Left ventricle myocardium superior (tissue), 1 donor: ENCODE measurements around the gene TMEM212. TPM values are rescaled to one million over a fixed set of nuclear protein-coding genes. Genes with fewer than 3 reads are reported as not detected.
"Not testable (repeated sequence)": the region's sequence is repeated elsewhere in the genome, so short reads cannot be mapped to it uniquely, and the experiment has no call there.

Experiments used
- ATAC-seq: fragments of 200-7000 bp; cut with Tn5 transposase; one replicate; pipeline ENCODE4 v1.9.1; 2020; ENCODE audit warnings: mild to moderate bottlenecking, moderate library complexity
- DNase-seq: peaks from one replicate; pipeline ENCODE4 v3.0.0-alpha.2; 2020
- intact Hi-C: fragments of 100-400 bp; cut with micrococcal nuclease; formaldehyde crosslinking; loops from one replicate; pipeline ENCODE4 v1.11.0; 2022
- total RNA-seq: library from RNA; stranded (reverse); fragmentation: NEBNext Ultra II Directional; extraction: Animal tissue kit (Norgen Biotek cat#: 25700); gene quantifications from one replicate; pipeline ENCODE4 v1.2.1, GENCODE V29; 2021
- donor health status: DM: no; HTN: yes; CAD: no; lungs with severe emphysema.

The TMEM212 gene
- total RNA-seq, 1 donor from 2014 or later, result not detected

DNA sequence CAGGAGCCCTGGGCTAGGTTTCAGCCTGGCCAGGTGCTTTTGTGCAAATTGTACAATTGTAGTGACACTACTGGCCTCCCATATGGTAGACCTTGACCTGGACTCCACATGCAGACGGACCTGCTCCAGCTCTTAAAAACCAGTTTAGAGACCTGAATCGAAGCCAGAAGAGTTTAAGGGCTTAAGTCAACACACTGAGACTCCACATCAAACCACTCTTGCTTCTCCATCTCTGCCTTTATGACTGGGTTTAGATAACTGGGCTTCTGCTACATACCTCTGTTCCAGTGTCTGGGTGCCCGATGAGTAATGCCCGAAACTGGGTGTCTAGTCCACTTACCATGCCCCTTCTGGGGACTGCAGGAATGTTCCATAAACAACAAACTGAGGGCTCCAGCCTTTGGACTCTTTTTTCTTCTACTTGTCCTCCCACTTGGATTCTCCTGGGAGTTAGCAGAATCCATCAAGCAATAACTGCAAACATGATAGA, 32.8 kb downstream of the TMEM212 start:
- ATAC-seq, result no peak
- intact Hi-C loops, result no loop called here
- DNase-seq, result no peak

GRCh38 chr3:171876680-171877147, 33.6 kb downstream of the TMEM212 start:
- intact Hi-C loops, result no loop called here
- ATAC-seq (no peak), DNase-seq (no peak)

GRCh38 chr3:171878461-171879225, 35.5 kb downstream of the TMEM212 start:
- intact Hi-C loops, result no loop called here
- ATAC-seq, result no peak
- DNase-seq, result no peak

- DNase-seq (no peak), ATAC-seq (no peak)
- intact Hi-C loops, result no loop called here
Measured at GRCh38 chr3:171879472-171879871, 36.3 kb downstream of the TMEM212 start.

DNA sequence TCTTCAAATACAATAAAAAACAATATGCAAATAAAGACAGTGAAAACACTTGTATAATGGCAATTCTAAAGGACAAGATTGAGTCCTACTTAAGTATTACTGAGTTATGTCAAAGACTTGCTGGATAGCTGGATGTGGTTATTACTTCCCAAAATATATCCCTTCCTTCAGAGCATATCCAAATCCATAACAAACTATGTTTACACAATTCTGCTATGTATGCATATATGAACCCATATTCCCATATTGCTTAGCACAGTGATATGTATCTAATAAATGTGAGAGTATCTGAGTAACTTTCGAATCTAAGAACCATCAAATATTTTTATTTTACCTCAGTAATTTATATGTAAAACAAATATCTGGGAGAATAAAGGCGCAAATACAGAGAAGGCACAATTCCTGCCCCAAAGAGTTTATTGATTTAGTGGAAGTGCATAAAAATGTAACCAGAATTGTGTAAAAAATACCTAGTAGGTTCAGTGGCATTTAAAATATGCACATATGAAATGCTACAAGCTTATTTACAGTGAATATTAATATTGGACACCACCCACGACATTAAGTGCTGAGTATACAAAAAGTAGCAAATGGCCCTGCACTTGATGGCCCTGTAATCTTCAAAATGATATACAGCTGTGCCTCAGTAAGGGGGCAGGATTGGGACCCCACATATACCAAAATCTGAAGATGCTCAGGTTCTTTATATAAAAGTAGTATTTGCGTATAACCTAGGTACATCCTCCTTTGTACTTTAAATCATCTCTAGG, 37.1 kb downstream of the TMEM212 start:
- intact Hi-C loops, result no loop called here
- DNase-seq (no peak), ATAC-seq (no peak)

- DNase-seq, result no peak
- intact Hi-C loops, result no loop called here
- no peak for ATAC-seq
Measured at GRCh38 chr3:171881251-171881650, 38.1 kb downstream of the TMEM212 start.

DNA sequence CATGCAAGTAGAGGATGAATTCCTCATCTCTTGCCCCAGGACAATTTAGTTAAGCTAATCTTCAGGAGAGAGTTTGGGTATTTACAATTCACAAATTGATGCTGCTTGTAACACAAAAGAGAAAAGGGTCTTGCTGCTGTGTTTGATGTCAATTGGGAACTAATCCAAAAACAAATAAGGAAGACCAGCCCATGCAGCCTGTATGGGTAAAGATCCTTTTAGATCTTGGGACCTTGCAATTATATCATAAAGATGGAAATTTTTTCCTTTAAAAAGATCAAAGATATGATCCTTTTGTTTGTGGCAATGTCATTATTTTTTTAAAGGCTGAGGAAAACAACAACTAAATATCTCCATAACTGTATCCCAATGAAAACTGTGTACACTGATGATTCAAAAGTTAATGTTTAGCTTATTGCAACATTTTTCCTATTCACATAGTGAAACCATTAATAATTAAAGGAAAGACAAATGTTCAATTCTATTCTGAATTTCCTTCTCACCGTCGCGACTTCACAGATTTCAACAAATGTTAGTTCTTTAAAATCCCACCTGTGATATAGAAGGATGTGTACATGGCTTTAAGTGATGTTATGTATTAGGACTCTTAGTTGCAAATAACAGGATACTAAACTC, 40.2 kb downstream of the TMEM212 start:
- ATAC-seq, result no peak
- no peak for DNase-seq
- intact Hi-C loops, result no loop called here

- ATAC-seq (no peak), DNase-seq (no peak)
- intact Hi-C loops, result no loop called here
Measured at GRCh38 chr3:171883893-171884279, 40.7 kb downstream of the TMEM212 start.

DNA sequence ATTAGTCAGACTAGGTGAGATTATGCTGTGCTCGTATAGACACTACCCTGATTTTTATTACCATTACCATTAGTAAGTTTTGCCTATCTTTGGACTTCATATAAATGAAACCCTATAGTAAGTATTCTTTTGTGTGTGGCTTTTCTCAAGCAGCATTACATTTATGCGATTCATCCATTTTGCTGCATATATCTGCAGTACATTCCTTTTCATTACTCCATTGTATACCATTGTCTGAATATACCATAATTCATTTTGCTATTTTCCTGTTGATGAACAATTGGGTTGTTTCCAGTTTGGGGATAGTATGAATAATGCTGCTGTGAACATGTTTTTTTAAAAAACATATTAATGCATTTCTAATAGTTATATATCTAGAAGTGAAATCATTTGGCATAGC, 45.3 kb downstream of the TMEM212 start:
- ATAC-seq, result no peak
- DNase-seq, result no peak
- intact Hi-C loops, result no loop called here

DNA sequence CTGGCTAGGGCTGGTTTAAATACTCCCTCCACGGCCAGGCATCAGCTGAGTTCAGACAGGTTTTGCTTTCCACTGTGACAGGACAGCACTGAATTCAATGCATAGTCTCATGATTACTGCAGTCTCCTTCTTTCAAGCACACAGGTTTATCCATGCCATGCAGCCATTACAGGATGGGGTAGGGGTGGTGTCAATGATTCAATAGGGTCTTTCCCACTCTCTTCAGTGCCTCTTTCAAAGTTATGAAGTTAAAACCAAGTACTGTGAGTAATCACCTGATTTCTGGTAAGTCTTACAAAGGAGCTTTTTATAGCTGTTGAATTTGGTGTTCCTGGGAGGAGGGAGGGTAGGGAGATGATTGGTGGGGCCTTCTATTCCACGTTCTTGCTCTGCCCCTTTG, 47.2 kb downstream of the TMEM212 start:
- ATAC-seq (no peak), DNase-seq (no peak)
- intact Hi-C loops, result no loop called here

GRCh38 chr3:171892457-171892856, 49.3 kb downstream of the TMEM212 start:
- ATAC-seq (no peak), DNase-seq (no peak)
- intact Hi-C loops, result no loop called here

GRCh38 chr3:171895291-171895690, 52.1 kb downstream of the TMEM212 start:
- no peak for ATAC-seq
- DNase-seq, result no peak
- intact Hi-C loops, result no loop called here

DNA sequence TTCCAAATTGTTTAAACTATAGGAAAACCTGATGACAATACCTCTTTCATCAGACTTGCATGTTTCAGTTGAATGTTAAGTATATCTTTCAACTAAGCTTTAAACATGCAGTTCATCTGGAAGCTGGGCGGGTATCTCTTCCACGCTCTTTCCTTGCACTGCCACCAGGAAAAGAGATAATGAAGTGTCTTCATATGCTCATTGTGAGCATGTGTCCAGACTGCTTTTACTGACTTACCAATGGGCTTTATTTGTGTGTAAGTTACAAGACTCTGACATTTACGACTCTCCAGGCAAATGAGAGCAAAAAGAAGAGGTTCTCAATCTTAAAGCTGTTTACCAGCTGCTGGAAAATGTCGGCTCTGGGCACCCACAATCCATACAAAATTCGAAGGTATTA, 52.8 kb downstream of the TMEM212 start:
- ATAC-seq, result no peak
- intact Hi-C loops, result no loop called here

DNA sequence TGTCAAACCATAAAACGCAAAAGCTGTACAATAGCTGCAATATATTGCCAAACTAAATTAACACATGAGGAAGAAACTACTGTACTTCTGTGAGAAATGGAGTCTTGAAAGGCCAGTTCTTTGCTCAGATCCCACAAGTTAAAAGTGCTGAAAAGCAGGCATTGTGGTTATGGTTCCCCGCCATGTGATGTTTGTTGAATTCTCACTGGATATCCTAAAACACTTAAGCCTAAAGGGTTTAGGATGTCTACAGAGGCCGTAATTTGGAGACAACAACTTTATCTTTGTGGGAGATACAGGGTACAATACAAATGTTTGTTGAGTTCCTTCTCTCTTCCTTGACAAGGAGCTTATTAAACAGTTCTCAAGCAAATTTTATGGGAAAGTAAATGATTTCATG, 53.2 kb downstream of the TMEM212 start:
- DNase-seq, result no peak
- intact Hi-C loops, result no loop called here
- no peak for ATAC-seq

More for the DNA sequence above, 52.8 kb downstream of the TMEM212 start:
- no peak for DNase-seq

GRCh38 chr3:171898192-171898591, 55.0 kb downstream of the TMEM212 start:
- DNase-seq (no peak), ATAC-seq (no peak)
- intact Hi-C loops, result no loop called here

DNA sequence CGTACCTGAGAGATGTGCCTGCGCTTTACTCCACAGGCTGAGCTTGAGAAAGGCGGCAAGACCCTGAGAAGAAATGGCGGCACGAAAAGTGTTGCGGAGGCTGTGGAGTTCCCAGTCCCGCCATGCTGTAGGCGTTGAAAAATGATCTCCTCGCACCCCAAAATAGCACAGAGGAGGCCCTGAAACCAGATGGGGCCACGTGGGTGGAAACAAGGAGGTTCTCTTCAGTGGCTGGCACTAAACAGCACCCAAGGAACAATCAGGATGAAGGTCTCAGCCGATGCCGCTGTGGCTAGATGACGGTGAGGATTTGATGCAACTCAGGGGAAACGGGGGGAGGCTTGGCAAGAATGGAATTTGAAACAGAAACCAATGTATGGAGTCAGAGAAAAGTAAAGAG, 57.3 kb downstream of the TMEM212 start:
- ATAC-seq (no peak), DNase-seq (no peak)
- intact Hi-C loops, result no loop called here

DNA sequence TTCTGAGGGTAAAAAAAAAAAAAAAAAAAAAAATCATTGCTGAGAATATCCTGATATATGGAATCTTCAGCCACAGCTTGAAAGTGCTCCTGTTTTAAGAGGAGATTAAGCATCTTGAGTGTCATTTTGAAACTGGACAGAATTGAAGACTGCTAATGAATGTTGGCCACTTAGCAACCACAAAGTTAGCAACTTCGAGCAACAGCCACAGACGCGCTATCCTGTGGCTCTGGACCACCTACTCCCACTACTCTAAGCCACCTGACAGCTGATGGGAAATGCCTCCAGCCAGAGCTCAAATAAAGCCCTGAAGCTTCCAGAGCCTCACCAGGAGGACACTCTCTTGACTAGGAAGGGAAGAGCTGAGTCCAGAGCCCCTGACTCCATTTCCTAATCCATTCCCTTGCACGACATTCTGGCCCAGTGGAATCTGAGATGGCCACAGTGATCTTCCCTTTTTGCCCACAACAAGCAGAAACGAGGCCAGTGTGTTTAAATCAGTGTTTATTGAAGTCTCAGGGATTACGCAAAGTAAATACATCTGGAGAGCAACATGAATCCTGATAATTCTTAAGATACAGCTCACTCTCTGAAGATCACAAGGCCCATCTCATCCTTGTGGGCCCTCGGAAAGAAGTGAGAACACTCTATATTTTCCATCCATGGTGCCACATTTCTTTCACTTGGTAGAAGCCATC, 58.6 kb downstream of the TMEM212 start:
- ATAC-seq, result no peak
- intact Hi-C loops, result no loop called here
- no peak for DNase-seq

DNA sequence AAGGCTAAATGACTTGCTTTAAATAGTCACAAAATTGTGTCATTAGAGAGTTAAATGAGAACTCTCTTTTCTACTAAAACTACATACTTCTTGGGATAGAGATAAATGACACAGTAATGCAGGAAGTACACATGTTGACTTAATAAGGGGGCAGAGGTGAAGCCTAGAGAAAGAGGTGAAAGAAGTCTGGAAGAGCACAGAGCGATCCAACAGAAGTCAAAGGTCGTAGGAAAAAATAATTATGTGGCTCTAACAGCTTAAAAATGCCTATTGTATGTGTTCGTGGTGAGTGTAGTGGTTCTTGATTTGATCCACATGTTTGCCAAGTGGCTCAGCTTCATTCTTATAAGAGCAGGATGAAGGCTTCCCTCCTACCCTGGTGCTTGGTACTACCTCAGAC, 61.7 kb downstream of the TMEM212 start:
- intact Hi-C loops, result no loop called here
- ATAC-seq, result no peak
- DNase-seq, result no peak

GRCh38 chr3:171906503-171906902, 63.4 kb downstream of the TMEM212 start:
- ATAC-seq, DNase-seq, intact Hi-C loops: not testable (repeated sequence)
